Neuronal stem cell (in vitro differentiated cells): ENCODE measurements around the gene SLC22A3.

Experiments used
- DNase-seq: peaks from one replicate; pipeline ENCODE4 v3.0.0-alpha.2; 2013; ENCODE audit warnings: low spot score
- H2AFZ ChIP-seq: one replicate; pipeline ENCODE4 v1.6.1; 2013; ENCODE audit warnings: mild to moderate bottlenecking, low read length, inconsistent platforms
- H2AK5ac ChIP-seq: 2 replicates; pipeline ENCODE4 v1.6.1; 2013; ENCODE audit warnings: low read depth, mild to moderate bottlenecking, inconsistent platforms, low read length, moderate library complexity, mixed read lengths
- H2BK120ac ChIP-seq: 2 replicates; pipeline ENCODE4 v1.6.1; 2013; ENCODE audit warnings: low read depth, mild to moderate bottlenecking, inconsistent platforms, low read length, moderate library complexity, mixed read lengths
- H2BK12ac ChIP-seq: one replicate; pipeline ENCODE4 v1.6.1; 2013; ENCODE audit warnings: low read length, inconsistent platforms
- H2BK15ac ChIP-seq: 2 replicates; pipeline ENCODE4 v1.6.1; 2013; ENCODE audit warnings: mild to moderate bottlenecking, low read length, inconsistent platforms, mixed read lengths
- H2BK5ac ChIP-seq: one replicate; pipeline ENCODE4 v1.6.1; 2013; ENCODE audit warnings: inconsistent platforms, mild to moderate bottlenecking, low read length, moderate library complexity
- H3K14ac ChIP-seq: one replicate; pipeline ENCODE4 v1.6.1; 2013; ENCODE audit warnings: low read length, inconsistent platforms
- H3K18ac ChIP-seq: 2 replicates; pipeline ENCODE4 v1.6.1; 2013; ENCODE audit warnings: low read length, inconsistent platforms
- H3K23ac ChIP-seq: 2 replicates; pipeline ENCODE4 v1.6.1; 2013; ENCODE audit warnings: low read depth, mild to moderate bottlenecking, mixed read lengths, low read length, inconsistent platforms; ENCODE audit not compliant: poor library complexity
- H3K27ac ChIP-seq: replicated peaks from 3 replicates; pipeline ENCODE4 v1.5.1; 2013; ENCODE audit warnings: low read length, inconsistent platforms
- H3K27me3 ChIP-seq, 3 experiments: 2 replicates each; pipeline ENCODE4 v1.6.1; 2013; ENCODE audit warnings: low read length in 3 of 3, mild to moderate bottlenecking in 2 of 3, inconsistent platforms in 1 of 3, low read depth in 1 of 3, mixed read lengths in 1 of 3, moderate library complexity in 1 of 3; ENCODE audit not compliant: control insufficient read depth in 3 of 3, insufficient read depth in 3 of 3
- H3K36me3 ChIP-seq, 2 donors: replicated peaks in 1 of 2; 2 replicates each; pipeline ENCODE4 v1.6.1; 2013; ENCODE audit warnings: low read length in 2 of 2; ENCODE audit not compliant: control insufficient read depth in 2 of 2, insufficient read depth in 2 of 2
- H3K4ac ChIP-seq: 2 replicates; pipeline ENCODE4 v1.6.1; 2013; ENCODE audit warnings: inconsistent platforms, mild to moderate bottlenecking, low read length, moderate library complexity
- H3K4me1 ChIP-seq, 2 donors: 1 replicate in 1 of 2; 2 replicates in 1 of 2; pipeline ENCODE4 v1.6.1; 2013; ENCODE audit warnings: low read length in 2 of 2, low read depth in 1 of 2; ENCODE audit not compliant: control insufficient read depth in 2 of 2, insufficient read depth in 1 of 2
- H3K4me2 ChIP-seq: one replicate; pipeline ENCODE4 v1.6.1; 2013; ENCODE audit warnings: mild to moderate bottlenecking, low read length, inconsistent platforms; ENCODE audit not compliant: insufficient read depth, poor library complexity, severe bottlenecking
- H3K4me3 ChIP-seq, 2 donors: 2 replicates each; pipeline ENCODE4 v1.5.1; 2013; ENCODE audit warnings: low read length in 2 of 2, mild to moderate bottlenecking in 2 of 2, inconsistent platforms in 1 of 2, moderate library complexity in 1 of 2
- H3K79me1 ChIP-seq: one replicate; pipeline ENCODE4 v1.6.1; 2013; ENCODE audit warnings: low read depth, mild to moderate bottlenecking, inconsistent platforms, low read length, moderate library complexity
- H3K9ac ChIP-seq: one replicate; pipeline ENCODE4 v1.6.1; 2013; ENCODE audit warnings: mild to moderate bottlenecking, low read depth, low read length, inconsistent platforms; ENCODE audit not compliant: poor library complexity
- H3K9me3 ChIP-seq, 2 donors: replicated peaks in 1 of 2; 2 replicates each; pipeline versions ENCODE3 to v1.6.1; 2013; ENCODE audit warnings: low read length in 2 of 2, mild to moderate bottlenecking in 2 of 2, inconsistent platforms in 1 of 2, low read depth in 1 of 2, mixed read lengths in 1 of 2, moderate library complexity in 1 of 2; ENCODE audit not compliant: control insufficient read depth in 2 of 2, insufficient read depth in 1 of 2
- H4K8ac ChIP-seq: one replicate; pipeline ENCODE4 v1.6.1; 2013; ENCODE audit warnings: low read depth, mild to moderate bottlenecking, inconsistent platforms, low read length, moderate library complexity
- H4K91ac ChIP-seq: one replicate; pipeline ENCODE4 v1.6.1; 2013; ENCODE audit warnings: low read length, low read depth, mild to moderate bottlenecking, inconsistent platforms; ENCODE audit not compliant: poor library complexity
- WGBS, 2 donors: extraction: QIAGEN DNeasy Blood & Tissue Kit; methylation state at CpG; one replicate each; pipeline ENCODE4 v1.1.7; 2013; ENCODE audit warnings: missing lambda C conversion rate in 2 of 2, mixed read lengths in 1 of 2; ENCODE audit not compliant: insufficient read length in 2 of 2, insufficient replicate concordance in 1 of 2; ENCODE audit errors: extremely low coverage in 2 of 2; 5-methylcytosine and 5-hydroxymethylcytosine counted together

Gene SLC22A3

GRCh38 chr6:160382946-160383345, 34.8 kb downstream of the SLC22A3 start:
- Histone ChIP-seq H3K27me3 (peaks cover 0 to 11% (median 0%) of the 10 kb centered on the region in 3 experiments), H3K79me1 (no peaks in the 10 kb centered on the region), H3K4me1 (no peaks in the 10 kb centered on the region), H3K18ac (no peak overlapping the region), H2BK5ac (no peak overlapping the region), H2BK15ac (no peak overlapping the region), H3K4ac (no peak overlapping the region), H3K27ac (no peak overlapping the region), H3K9me3 (peaks cover 0 to 3% of the 10 kb centered on the region in 2 donors), H3K9ac (no peak overlapping the region), H2AK5ac (no peak overlapping the region), H3K36me3 (no peaks in the 10 kb centered on the region), H3K23ac (no peak overlapping the region), H2BK12ac (no peak overlapping the region), H3K4me2 (no peak overlapping the region), H4K91ac (no peak overlapping the region), H3K4me3 (no peak overlapping the region), H2BK120ac (no peak overlapping the region), H4K8ac (no peak overlapping the region), H3K14ac (no peak overlapping the region), H2AFZ (no peak overlapping the region)
- DNase-seq, result no peak
- no CpG with 5 or more reads among the region's 1 CpG for WGBS, 2 donors

- no peak for DNase-seq
- Histone ChIP-seq H2AK5ac (no peak overlapping the region), H3K4me1 (no peaks in the 10 kb centered on the region), H3K36me3 (no peaks in the 10 kb centered on the region), H3K4me2 (no peak overlapping the region), H3K18ac (peak overlapping the region; percentile 66), H3K9me3 (peaks cover 0 to 3% of the 10 kb centered on the region in 2 donors), H4K8ac (no peak overlapping the region), H2BK5ac (no peak overlapping the region), H2AFZ (no peak overlapping the region), H3K9ac (no peak overlapping the region), H4K91ac (no peak overlapping the region), H2BK12ac (no peak overlapping the region), H3K23ac (peak overlapping the region; percentile 13), H2BK120ac (no peak overlapping the region), H2BK15ac (no peak overlapping the region), H3K4me3 (no peak overlapping the region), H3K14ac (no peak overlapping the region), H3K79me1 (no peaks in the 10 kb centered on the region), H3K27ac (no peak overlapping the region), H3K4ac (no peak overlapping the region), H3K27me3 (peaks cover 0 to 8% (median 0%) of the 10 kb centered on the region in 3 experiments)
- WGBS, 2 donors, result no CpG with 5 or more reads among the region's 5 CpGs
Measured at GRCh38 chr6:160386869-160387530, 38.8 kb downstream of the SLC22A3 start.

- Histone ChIP-seq H3K4me2 (no peak overlapping the region), H2BK15ac (no peak overlapping the region), H3K23ac (no peak overlapping the region), H3K9ac (no peak overlapping the region), H3K4ac (no peak overlapping the region), H3K18ac (no peak overlapping the region), H3K14ac (no peak overlapping the region), H3K27ac (no peak overlapping the region), H3K79me1 (no peaks in the 10 kb centered on the region), H3K36me3 (no peaks in the 10 kb centered on the region), H2BK5ac (no peak overlapping the region), H3K9me3 (no peaks in the 10 kb centered on the region), H4K8ac (no peak overlapping the region), H2AFZ (no peak overlapping the region), H2BK12ac (no peak overlapping the region), H2AK5ac (no peak overlapping the region), H2BK120ac (no peak overlapping the region), H3K27me3 (peaks cover 0 to 8% (median 0%) of the 10 kb centered on the region in 3 experiments), H3K4me3 (no peak overlapping the region), H4K91ac (no peak overlapping the region), H3K4me1 (no peaks in the 10 kb centered on the region)
- DNase-seq, result no peak
- whole genome bisulfite sequencing, 2 donors, result no CpG with 5 or more reads among the region's 3 CpGs
Measured at GRCh38 chr6:160387916-160388643, 39.9 kb downstream of the SLC22A3 start.

GRCh38 chr6:160388922-160389321, 40.7 kb downstream of the SLC22A3 start:
- Histone ChIP-seq H3K27me3 (peaks cover 0 to 8% (median 0%) of the 10 kb centered on the region in 3 experiments), H2BK5ac (no peak overlapping the region), H3K79me1 (no peaks in the 10 kb centered on the region), H2AK5ac (no peak overlapping the region), H2AFZ (no peak overlapping the region), H2BK15ac (no peak overlapping the region), H3K9me3 (no peaks in the 10 kb centered on the region), H3K9ac (no peak overlapping the region), H3K14ac (no peak overlapping the region), H3K4me1 (no peaks in the 10 kb centered on the region), H3K36me3 (no peaks in the 10 kb centered on the region), H3K4me3 (no peak overlapping the region), H2BK12ac (no peak overlapping the region), H2BK120ac (no peak overlapping the region), H4K91ac (no peak overlapping the region), H3K27ac (no peak overlapping the region), H3K4me2 (no peak overlapping the region), H3K23ac (no peak overlapping the region), H4K8ac (no peak overlapping the region), H3K18ac (no peak overlapping the region), H3K4ac (no peak overlapping the region)
- DNase-seq, result no peak
- WGBS, 2 donors, result no CpG with 5 or more reads among the region's 4 CpGs
